HG03060 (cell line): ENCODE data around the gene KCNK4.
"Not testable (repeated sequence)": the region's sequence is repeated elsewhere in the genome, so short reads cannot be mapped to it uniquely, and the experiment has no call there.

Experiments used
- ATAC-seq: cut with Tn5 transposase; IDR thresholded peaks from one replicate; pipeline ENCODE4 v1.9.1; 2021; ENCODE audit warnings: low read depth, moderate number of reproducible peaks; ENCODE audit not compliant: unreplicated experiment

The KCNK4 gene

GRCh38 chr11:64291262-64291751, at the start of gene KCNK4:
TSS of gene KCNK4 (plus strand) at chr11:64291302. CDS start at chr11:64293019, 1,717 bp downstream.
- ATAC-seq = no peak

DNA sequence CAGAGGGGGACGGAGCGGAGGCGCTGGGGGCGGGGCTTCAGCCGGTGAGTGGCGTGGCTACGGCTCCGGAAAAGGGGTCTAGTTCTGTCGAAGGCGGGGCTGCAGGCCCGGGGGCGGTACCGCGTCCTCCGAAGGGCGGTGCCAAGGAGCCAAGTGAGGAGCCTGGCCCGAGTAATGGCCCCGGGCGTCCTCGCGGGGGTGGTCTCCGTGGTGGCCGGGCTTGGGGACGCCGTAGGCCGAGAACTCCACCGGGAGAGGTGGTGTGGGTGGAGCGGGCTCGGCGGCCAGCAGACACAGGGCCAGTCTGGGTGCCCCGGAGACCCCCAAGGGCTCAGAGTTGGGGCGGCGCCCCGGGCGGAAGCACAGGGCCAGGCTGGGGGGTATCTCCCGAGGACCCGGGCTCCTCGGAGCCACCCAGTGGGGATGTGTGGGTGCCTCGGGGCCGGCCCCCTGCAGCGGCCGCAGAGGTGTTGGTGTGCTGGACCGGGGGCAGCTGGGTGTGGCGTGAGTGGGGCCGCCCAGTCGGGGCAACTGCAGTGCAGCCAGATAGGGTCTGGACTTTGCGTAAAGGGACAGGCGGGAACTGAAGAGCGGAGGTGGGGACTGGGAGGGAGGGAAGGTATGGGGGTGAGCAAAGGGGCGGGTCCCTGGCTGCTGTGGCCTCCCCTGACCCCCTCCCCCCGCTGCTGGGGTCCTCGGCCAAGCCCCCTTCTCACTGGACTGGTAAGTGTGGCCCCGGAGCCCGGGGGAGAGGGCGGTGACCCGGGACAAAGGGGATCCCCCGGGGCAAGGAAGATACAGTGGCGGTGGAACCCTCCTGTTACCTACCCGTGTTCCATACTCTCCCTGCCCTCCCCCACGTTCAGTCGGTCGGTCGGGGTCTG, 49.4 kb upstream of the KCNK4 start:
- ATAC-seq = peak; percentile 5

DNA sequence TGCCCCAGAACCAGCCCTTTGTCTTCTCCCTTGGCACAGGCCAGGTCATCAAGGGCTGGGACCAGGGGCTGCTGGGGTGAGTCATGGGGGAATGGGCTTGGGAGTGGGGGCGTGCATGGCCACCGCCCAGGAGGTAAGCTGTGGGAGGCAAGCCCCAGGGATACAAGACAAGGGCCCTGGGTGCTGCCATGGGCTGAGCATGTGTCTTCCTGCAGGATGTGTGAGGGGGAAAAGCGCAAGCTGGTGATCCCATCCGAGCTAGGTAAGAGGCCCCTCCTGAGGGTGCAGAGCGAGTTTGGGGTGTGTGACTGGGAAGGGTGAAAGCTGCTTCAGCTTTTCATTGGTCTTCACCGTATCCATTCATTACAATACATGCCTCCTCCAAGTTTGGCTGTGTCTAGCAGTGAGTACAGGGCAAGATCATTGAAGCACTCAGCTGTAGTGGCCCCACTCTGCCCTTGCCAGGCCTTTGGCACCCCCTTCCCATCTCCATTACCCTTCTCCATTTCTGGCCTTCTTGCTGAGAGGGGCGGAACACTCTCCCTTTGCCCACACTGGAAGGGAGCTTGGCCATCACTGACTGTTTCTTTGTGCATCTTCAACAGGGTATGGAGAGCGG, 47.8 kb upstream of the KCNK4 start:
- ATAC-seq = no peak

DNA sequence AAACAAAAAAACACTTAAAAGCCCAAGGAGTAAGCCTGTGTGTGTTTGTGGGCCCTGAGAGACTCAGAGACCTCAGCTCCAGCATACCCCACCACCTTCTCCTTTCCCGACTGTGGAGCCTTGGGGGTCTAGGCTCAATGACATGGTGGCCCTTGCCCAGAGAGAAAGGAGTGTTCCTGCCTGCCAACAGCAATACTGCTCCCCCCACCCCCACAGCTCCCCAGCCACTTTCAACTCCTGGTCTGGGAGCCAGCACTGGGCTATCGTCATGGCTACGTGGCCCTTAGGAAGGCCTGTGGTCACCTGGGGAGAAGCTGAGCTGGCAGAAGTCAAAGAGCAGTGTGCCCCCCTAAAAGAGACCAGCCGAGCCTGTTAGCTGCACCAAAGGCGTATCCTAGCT, 47.0 kb upstream of the KCNK4 start:
- no peak for ATAC-seq

GRCh38 chr11:64244966-64245365, 46.1 kb upstream of the KCNK4 start:
- no peak for ATAC-seq

DNA sequence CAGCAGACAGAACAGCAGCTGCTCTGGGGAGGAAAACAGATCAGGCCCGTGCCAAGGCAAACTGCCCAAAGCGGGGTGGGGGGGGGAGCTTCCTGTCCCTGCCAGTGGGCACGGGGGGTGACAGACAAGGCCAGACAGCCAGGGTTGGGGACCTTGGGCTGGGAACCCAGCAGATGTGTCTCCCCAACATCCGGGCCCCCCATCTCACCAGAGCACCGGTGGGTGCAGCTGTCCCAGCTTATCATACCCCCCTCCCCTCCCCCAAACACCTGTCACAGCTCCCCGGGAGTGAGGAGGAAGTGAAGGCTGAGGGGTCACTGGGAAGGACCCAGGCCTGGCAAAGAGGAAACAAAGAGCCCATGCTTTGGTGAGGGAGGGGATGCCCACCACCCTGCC, 45.7 kb upstream of the KCNK4 start:
- no peak for ATAC-seq

- ATAC-seq = no peak
These were observed 45.1 kb upstream of the KCNK4 start for GRCh38 chr11:64245797-64246620.

GRCh38 chr11:64246621-64246870, 44.6 kb upstream of the KCNK4 start:
- not testable (repeated sequence) for ATAC-seq

GRCh38 chr11:64246871-64247728, 44.0 kb upstream of the KCNK4 start, which contains the start of gene PPP1R14B:
TSS of gene PPP1R14B (minus strand) at chr11:64246943. CDS start at chr11:64246673, 270 bp downstream.
- ATAC-seq = no peak

GRCh38 chr11:64247729-64248531, 43.2 kb upstream of the KCNK4 start:
- ATAC-seq = no peak

DNA sequence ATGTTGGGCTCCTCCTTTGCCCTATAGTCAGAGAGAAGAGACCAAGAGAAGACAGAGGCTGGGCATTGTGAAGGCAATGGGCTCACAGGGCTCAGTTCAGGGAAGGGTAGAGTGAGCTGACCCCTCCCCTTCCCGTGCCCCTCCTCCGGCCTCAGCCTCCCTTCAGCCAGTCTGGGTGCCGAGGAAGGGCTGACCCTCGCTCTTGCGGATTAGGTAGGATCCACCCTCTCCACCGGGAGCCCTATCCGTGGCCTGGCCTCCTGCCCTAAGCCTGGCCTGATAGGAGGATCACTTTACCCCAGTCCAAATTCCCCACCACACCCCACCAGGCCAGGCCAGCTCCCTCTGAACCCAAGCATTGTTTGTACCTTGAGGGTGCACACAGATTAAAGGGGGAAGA, 42.5 kb upstream of the KCNK4 start:
- no peak for ATAC-seq

GRCh38 chr11:64249038-64249437, 42.1 kb upstream of the KCNK4 start:
- ATAC-seq = no peak

- no peak for ATAC-seq
These were observed 41.3 kb upstream of the KCNK4 start for GRCh38 chr11:64249563-64250414.

- ATAC-seq = no peak
These were observed 40.6 kb upstream of the KCNK4 start for GRCh38 chr11:64250415-64251015.

DNA sequence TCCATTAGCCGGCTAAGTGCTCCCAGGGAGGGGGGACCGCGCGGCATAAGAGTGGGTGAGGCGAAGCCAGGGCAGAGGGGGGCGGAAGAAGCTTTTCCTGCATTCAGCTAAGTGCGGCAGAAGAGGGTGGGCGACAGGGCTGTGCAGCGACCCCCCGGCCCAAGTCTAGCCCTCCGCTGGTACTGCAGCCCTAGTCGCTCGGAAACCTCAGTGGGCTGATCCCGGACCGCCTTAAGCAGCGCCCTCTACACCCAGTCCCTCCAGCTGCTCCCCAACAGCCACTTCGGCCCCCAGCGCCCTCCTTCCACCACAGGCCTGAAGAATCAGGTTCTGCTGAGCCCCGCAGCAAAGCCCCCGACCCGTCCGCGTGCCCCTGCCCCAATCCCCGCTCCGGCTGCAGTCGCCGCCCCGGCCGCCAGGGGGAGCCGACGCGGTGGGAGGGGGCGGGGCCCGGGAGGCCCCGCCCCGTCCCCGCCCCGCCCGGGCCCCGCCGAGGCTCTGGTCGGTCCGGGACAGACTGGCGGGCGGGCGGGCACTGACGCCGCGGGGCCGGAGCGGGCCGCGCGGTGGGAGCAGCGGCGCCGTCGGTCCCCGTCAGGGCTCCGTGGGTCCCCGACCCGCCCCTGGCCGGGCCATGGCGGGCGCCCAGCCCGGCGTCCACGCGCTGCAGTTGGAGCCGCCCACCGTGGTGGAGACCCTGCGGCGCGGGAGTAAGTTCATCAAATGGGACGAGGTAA, 39.9 kb upstream of the KCNK4 start, which contains the start of gene PLCB3:
Gene PLCB3, plus strand, starts transcription at position 515 of the 737 bp plus-strand sequence. Its CDS starts 120 bp downstream, at position 635.
- ATAC-seq = no peak

DNA sequence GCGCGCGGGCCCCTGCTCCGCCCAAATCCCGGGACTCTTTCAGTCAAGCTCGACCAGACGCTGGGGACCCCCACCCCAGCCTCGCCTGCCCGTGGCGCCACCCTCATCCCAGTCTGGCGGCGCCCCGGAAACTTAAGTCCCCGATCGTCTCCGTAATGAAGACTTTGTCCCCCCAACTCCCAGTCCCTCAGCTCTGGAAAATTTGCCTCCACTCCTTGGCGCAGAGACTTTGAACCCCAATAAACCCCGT, 39.4 kb upstream of the KCNK4 start:
- no peak for ATAC-seq

- ATAC-seq = no peak
These were observed 38.9 kb upstream of the KCNK4 start for GRCh38 chr11:64252003-64252872.
